Glomerular endothelial cell (primary cell): ENCODE measurements around the gene DTX4. TPM values are rescaled to one million over a fixed set of nuclear protein-coding genes. Genes with fewer than 3 reads are reported as not detected.

Experiments
- total RNA-seq: library from RNA; depleted of rRNA; stranded (reverse); fragments of >200 nt; gene quantifications from 2 replicates; pipeline ENCODE4 v1.2.3, GENCODE V29; 2015

Gene DTX4
- total RNA-seq, 1 donor from 2014 or later, result 1.2 TPM

Other genes with a start within 250 kb of the DTX4 start
- not detected in 2 replicates for gene GLYATL1, start 232.6 kb upstream of the DTX4 start, total RNA-seq
- gene GLYATL1B, start 85.8 kb upstream of the DTX4 start, total RNA-seq, result not detected in 2 replicates
- 2.2 and 5.6 TPM in 2 replicates for gene FAM111B, start 64.9 kb upstream of the DTX4 start, total RNA-seq
- gene FAM111A, start 29.3 kb upstream of the DTX4 start, total RNA-seq, result 23.3 and 41.9 TPM in 2 replicates
- gene MPEG1, start 40.8 kb downstream of the DTX4 start, total RNA-seq, result not detected in 2 replicates
- gene OR5AN1, start 186.8 kb downstream of the DTX4 start, total RNA-seq, result not detected in 2 replicates